SW 1271 (cell line): Measurements from ENCODE around the gene SNX17.
"Not testable (repeated sequence)": the region's sequence is repeated elsewhere in the genome, so short reads cannot be mapped to it uniquely, and the experiment has no call there.

Experiments used
- DNase-seq, 2 experiments: peaks; one replicate each; lab custom pipeline; 2025; lab: John Stamatoyannopoulos, UW

Gene SNX17

GRCh38 chr2:27400348-27401135, 30.1 kb downstream of the SNX17 start:
- DNase-seq = no peak

GRCh38 chr2:27407798-27408491, 37.5 kb downstream of the SNX17 start:
- DNase-seq = peak; percentile 18 to 78

- DNase-seq = peak in 1 of 2 experiments; percentile 69
Observed at GRCh38 chr2:27408601-27409320, 38.3 kb downstream of the SNX17 start.

- DNase-seq = peak; percentile 88 to 96
Observed at GRCh38 chr2:27409321-27410073, 39.1 kb downstream of the SNX17 start, which contains the start of gene PPM1G. Gene PPM1G, minus strand, starts transcription at chr2:27409591. Its CDS starts 169 bp downstream, at chr2:27409422.

DNA sequence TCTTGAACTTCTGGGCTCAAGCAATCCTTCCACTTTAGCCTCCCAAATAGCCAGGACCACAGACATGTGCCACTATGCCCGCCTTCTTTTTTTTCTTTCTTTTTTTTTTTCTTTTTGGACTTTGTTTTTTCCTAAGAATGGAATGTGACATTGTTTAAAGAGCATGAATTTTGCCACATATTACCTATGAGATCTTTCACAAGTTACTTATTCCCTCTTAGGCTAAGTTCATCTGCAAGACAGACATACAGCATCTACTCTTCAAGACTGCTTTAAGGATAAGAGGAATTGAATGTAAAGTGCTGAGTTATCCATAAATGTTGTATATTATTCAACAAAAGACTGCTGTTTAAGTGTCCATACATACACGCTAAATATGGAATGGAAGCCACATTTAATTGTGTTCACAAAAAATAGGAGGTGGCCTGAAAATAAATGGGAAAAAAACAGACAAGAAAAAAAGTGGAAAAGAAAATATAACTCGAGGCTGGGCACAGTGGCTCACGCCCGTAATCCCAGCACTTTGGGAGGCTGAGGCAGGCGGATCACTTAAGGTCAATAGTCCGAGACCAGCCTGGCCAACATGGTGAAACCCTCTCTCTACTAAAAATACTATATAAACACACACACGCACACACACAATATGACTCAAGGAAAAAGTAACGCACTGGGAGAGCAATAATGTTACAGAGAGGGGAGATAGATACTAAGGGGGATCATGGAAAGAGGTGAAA, 42.2 kb downstream of the SNX17 start:
- DNase-seq = no peak

- no peak for DNase-seq
Observed at GRCh38 chr2:27416151-27416550, 45.7 kb downstream of the SNX17 start.

GRCh38 chr2:27420996-27421395, 50.6 kb downstream of the SNX17 start:
- no peak for DNase-seq

DNA sequence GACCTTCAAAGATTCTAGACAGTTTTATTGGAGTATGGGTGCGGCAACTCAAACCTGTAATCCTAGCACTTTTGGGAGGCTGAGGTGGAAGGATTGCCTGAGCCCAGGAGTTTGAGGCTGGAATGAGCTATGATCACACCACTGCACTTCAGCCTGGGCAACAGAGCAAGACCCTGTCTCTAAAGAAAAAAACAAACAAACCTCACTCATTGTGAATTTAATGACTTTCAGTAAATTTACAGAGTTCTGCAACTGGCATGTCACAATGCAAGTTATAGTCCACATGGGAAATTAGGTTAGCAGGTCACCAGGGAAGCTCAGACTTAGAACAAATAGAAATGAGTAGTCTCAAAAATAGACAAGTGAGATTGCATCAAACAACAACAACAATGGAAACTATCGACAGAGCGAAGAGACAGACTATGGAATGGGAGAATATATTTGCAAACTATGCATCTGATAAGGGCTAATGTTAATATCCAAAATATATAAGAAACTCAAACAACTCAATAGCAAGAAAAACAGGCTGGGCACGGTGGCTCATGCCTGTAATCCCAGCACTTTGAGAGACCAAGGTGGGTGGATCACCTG, 51.3 kb downstream of the SNX17 start:
- DNase-seq = no peak

DNA sequence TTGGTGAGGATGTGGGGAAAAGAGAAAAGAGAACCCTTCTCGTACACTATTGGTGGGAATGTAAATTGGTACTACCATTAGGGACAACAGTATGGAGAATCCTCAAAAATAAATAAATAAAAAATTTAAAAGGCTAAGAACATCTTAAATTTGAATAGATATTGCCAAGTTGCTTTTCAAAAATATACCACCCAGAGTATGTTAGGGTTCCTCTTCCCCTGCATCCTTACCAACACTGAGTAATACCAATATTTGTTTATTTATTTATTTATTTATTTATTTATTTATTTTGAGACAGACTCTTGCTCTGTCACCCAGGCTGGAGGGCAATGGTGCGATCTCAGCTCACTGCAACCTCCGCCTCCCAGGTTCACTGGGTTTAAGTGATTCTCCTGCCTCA, 52.5 kb downstream of the SNX17 start:
- DNase-seq = no peak

DNA sequence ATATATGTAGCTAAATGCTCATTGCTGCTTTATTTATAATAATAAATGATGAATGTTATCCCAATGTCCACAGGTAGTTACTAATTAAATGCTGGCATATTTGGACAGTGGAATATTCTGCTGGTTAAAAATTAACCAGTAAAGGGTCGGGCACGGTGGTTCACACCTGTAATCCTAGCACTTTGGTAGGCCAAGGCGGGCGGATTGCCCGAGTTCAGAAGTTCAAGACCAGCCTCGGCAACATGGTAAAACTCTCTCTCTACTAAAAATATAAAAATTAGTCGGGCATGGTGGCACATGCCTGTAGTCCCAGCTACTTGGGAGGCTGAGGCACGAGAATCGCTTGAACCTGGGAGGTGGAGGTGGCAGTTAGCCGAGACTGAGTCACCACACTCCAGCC, 54.6 kb downstream of the SNX17 start:
- not testable (repeated sequence) for DNase-seq
